Kidney tubule cell (primary cell): ENCODE results near the gene VAV1.

Experiments used
- DNase-seq: peaks from one replicate; pipeline ENCODE4 v3.0.0-alpha.2; 2018; ENCODE audit warnings: low spot score

Gene VAV1, protein sequence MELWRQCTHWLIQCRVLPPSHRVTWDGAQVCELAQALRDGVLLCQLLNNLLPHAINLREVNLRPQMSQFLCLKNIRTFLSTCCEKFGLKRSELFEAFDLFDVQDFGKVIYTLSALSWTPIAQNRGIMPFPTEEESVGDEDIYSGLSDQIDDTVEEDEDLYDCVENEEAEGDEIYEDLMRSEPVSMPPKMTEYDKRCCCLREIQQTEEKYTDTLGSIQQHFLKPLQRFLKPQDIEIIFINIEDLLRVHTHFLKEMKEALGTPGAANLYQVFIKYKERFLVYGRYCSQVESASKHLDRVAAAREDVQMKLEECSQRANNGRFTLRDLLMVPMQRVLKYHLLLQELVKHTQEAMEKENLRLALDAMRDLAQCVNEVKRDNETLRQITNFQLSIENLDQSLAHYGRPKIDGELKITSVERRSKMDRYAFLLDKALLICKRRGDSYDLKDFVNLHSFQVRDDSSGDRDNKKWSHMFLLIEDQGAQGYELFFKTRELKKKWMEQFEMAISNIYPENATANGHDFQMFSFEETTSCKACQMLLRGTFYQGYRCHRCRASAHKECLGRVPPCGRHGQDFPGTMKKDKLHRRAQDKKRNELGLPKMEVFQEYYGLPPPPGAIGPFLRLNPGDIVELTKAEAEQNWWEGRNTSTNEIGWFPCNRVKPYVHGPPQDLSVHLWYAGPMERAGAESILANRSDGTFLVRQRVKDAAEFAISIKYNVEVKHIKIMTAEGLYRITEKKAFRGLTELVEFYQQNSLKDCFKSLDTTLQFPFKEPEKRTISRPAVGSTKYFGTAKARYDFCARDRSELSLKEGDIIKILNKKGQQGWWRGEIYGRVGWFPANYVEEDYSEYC

DNA sequence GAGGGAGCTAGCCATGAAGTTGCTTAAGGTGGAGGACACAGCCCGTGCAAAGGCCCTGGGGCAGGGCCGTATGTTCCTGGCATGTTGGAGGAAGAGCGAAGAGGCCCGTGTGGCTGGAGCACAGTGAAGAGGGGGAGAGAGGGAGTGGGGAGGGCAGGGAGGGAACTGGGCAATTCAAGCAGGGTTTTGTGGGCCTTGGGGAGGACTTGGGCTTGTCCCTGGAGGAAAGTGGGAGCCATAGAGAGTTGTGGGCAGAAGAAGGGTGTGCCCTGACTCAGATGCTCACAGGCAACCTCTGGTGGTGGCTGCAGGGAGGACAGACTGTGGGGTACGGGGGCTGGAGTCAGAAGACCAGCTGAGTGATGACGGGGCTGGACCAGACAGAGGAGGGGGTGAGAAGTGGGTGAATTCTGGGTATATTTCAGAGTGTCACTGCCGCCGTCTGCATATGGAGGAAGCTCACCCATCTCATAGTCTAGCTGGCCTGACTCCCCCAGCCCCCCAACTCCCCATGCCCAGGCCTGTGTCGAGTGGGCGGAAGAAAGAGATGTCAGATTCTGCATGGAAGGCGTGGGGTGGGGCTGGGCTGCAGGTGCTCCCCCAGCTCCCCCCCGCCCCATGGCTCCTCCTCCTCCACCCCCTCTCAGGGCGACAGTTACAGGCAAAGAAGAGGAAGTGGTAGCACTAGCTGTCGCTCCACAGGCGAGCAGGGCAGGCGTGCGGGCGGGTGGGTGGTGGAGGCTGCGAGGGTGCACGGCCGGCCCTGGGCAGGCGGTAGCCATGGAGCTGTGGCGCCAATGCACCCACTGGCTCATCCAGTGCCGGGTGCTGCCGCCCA lies at the start of gene VAV1:
Gene VAV1, plus strand, starts transcription at position 681 of the 838 bp plus-strand sequence. Its CDS starts 100 bp downstream, at position 781.
- no peak for DNase-seq

DNA sequence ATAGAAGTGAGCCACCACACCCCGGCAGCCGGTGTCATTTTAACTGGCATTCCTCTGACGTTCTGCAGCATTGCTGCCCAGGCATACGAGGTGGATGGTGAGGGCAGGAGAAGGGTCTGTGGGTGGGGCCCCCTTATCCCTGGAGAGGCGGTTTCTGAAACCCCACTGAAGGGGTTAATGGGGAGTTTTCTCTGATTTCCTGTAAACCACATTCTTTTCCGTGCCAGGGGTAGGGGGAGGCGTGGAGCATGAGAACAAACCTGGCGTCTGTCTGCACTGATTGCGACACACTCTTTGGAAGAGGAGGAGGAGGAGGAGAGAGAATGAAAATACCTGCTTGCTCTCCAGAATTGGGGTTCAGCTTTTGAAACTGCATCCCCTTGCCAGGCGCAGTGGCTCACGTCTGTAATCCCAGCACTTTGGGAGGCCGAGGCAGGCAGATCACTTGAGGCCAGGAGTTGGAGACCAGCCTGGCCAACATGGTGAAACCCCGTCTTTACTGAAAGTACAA lies 49.3 kb upstream of the VAV1 start:
- DNase-seq = peak; percentile 58

DNA sequence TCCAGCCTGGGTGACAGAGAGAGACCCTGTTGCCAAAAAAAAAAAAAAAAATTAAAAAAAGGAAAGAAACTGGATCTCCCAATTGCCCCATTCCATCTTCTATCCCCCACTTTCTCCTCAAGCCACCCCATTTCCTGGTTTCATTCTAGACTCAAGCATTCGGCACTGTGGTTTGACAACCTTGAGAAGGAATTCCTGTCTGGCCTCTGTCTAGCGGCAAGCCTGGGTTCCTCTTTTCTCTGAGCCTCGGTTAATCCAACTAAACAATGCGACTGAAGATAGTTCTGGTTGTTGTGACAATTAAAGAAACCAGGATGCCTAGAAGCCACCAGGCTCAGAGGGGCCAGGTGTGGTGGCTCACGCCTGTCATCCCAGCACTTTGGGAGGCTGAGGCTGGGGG lies 48.8 kb upstream of the VAV1 start:
- peak; percentile 21 for DNase-seq

DNA sequence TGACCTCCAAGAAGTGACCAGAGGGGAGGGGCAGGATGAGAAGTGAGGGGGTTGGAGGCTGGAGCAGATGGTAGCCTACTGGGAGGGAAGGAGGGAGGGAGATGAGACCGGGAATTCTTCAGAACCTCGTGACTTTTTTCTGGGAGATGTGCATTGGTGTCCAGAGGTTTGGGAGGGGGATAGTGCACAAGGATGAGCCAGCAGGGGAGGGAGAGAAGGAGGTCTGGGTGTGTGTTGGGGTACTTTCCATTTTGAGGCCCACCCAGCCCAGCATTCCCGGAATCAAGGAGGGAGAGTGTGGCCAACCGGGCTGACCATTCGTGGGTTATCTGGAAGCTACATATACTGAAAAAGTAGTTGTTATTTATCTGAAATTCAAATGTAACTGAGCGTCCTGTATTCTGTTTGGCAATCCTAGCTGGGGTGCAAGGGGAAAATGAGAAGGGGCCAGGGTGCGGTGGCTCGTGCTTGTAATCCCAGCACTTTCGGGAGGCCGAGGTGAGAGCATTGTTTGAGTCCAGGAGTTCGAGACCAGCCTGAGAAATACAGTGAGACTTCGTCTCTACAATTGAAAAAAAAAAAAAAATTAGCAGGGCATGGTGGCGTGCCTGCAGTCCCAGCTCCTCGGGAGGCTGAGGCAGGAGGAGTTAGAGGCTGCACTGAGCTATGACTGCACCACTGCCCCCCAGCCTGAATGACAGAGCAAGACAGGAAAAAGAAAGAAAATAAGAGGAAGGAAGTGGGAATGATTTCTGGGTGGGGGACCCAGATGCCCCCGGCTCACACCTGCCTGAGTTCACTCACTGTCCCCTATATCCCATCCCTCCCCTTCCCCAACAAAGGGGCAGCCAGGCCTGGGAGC lies 47.6 kb upstream of the VAV1 start:
- DNase-seq = no peak

DNA sequence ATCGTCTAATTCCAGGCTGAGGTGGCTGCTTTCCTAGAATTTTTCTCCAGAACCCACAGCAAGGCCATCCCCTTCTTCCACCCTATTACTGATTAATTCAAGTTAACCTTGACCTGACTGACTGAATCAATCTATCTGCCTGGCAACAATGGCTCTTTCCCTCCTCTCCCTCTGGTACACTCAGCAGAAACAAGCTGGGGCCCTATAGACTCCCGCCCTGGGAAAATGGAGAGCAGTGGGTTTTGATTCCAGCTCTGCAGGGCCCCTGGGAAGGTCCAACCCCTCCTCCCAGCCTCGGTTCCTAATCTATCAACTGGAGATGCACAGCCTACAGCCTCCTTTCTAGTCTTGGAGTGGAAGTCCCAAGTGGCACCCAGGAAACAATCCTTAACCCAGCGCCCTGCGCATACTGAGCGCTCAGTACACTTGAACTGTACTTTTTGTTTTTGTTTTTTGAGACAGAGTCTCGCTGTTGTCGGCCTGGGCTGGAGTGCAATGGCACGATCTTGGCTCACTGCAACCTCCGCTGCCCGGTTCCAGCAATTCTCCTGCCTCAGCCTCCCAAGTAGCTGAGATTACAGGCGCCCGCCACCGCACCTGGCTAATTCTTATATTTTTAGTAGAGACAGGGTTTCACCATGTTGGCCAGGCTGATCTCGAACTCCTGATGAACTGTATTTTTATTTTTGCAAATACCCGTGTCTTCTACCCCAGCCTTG lies 46.8 kb upstream of the VAV1 start:
- DNase-seq = peak; percentile 67

DNA sequence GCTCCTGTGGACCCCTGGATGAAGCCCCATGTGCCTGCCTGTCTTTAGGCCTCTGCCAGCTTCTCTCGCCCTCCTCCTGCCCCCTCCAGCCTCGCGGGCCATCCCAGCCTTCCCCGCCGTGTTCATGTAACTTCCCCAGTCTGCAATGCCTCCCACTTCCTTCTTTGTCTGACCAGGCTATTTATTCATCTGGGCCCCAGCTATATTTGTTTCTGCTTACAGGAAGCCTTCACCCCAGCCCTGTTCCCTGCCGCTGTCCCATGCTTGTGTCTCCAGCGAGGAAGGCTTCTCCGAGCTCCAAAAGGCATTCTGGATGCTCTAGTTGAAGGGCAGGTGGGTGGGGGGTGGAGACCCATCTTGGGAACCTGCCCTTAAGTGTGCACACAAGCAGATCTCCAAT lies 44.2 kb upstream of the VAV1 start:
- no peak for DNase-seq

DNA sequence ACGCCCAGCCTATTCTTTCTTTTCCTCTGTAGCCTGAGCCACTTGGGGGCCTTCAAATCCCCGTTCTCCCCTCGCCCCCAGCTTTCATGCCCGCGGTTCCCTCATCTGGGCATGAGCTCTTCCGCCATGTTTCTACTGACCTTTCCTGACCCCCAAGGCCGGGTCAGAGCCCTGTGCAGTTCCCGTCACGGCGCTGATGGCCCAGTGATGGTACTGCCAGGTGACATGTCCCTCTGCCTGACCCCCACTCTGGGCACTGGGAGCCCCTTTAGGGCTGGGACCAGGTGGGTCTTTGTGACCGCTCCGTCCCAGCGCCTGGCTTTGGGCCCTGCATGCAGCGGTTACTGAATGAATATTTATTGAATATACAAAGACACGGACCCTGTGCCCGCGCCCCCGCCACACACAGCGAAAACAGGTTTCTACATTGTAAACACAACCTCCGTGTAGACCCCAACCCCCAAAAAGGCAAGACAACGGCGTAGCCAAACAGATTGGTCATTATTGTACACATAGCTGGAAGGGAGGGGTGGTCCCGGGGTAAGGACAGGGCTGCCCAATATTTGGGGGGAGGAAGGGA lies 42.8 kb upstream of the VAV1 start:
- DNase-seq = no peak

DNA sequence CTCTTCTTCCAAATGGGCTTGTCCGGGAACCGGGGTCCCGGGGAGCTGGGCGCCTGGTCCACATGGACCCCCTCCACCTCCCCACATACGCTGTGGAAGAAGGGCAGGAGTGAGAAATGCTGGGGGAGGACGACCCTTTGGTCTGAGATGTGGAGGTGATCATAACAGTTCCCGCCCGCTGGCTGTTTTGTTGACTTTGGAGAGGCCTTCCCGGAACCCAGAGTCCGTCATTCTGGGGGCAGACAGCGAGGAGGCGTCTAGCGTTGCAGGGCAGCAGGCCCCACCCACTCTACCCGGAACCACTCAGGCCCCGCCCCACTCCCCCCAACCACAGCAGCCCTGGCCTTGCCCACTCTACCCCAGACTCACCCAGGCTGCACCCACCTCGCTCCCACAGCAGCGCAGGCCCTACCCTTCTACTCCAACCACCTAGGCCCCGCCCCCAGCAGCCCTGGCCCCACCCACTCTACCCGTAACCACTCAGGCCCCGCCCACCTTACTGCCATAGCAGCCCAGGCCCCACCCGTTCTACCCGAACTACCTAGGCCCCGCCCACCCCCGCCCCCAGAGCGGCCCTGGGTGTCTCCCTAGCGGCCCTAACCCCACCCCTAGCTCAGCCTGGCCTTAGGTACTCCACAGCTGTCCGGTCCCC lies 42.2 kb upstream of the VAV1 start:
- no peak for DNase-seq

DNA sequence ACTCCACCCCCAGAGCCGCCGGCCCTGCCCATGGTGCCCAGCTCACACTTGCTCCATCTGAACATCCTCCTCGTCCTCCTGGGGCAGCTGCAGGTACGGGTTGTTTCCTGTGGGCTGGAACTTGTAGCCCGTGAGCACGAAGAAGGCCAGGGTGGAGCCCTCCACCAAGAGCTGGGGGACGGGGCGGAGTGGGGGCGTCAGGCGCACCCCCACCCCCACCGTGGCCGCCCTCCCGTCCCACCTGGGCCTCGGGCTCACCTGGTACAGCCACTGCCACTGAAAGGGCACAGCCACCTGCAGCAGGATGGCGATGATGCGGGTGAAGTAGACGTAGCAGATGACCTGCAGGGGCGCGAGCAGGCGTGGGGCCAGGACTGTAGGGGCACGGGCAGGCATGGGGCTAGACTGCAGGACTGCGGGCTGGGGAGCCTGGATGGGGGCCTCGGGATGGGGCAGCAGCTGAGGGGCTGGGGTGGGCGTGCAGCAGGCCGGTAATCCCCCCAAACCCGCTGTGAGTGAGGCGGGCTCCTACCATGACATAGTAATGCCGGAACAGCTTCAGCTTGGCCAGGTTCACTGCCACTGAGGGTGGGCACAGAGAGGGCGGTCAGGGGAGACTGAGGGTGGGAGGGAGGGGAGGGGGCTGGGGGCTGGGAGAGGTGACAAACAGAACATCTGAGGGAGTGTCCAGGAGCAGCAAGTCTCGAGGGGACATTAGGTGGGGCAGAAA lies 41.4 kb upstream of the VAV1 start:
- DNase-seq = no peak

DNA sequence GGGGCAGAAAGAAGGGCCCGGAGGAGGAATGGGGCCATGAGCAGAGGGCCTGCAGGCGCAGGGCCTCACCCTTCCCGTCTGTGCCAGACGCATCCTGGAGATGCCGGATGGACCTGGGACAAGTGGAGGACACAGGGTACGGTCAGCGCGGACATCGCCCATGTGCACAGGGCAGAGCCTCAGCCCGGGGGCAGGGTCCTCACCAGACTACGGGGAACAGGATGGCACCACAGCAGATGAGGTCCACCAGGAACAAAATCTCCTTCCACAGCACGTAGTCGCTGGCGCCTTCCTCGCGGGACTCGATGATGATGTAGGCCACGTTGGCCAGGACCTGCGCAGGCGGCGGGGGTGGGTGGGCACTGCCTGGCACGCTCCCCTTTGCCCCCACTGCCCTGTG lies 40.7 kb upstream of the VAV1 start:
- DNase-seq = no peak

DNA sequence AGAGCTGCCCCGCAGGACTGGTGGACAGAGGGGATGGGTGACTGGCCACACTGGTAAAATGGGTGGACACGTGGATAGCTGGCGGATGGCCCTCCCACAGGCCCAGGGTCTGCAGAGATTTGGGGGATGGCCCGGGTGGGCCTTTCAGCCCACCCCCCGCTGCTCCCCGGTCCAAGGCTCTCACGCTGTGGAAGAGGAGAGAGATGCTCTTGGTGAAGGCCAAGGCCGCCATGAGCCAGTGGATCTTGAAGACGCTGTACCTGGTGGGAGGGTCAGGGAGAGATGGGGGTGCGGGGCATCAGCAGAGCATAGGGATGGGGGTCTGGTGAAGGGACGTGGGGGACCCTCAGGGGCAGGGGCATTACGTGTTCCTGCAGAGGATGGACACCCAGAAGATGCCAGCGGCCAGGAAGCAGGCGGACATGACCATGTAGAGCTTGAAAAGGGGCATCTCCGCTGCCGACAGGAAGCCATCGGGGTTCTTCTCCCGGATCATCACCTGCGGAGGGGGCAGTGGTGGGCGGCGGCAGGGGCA lies 39.6 kb upstream of the VAV1 start:
- DNase-seq = no peak

DNA sequence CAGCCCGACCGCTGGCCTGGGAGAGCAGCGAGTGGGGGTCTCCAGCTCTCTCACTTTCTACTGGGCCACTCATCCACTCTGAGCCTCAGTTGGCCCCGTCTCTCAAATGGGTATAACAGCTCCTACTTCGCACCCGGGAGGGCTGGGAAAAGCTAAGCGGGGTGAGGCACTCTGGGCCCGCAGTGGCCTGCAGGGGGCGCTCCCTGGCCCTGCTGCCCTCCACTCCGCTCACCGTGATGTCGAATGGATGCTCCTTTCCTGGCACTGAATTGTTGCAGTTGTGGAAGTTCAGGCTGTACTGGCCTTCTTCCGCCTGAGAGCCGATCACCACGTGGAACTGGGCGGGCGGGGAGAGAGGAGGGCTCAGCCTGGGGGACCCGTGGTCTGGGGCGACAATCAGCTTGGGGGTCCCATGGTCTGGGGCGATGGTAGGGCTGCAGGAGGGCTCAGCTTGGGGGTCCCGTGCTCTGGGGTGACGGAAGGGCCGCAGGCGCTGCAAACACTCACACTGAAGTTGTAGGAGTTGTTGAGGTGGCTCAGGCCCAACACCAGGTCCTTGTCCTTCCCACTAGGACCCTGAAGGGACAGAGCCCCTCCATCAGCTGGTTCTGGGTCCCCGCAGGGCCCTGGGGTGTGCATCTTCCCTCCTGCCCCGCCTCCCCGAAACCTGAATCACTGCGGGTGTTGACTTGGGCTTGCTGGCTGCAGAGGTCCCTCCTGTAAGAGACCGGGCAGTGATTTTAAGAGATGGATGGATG lies 39.0 kb upstream of the VAV1 start:
- no peak for DNase-seq

DNA sequence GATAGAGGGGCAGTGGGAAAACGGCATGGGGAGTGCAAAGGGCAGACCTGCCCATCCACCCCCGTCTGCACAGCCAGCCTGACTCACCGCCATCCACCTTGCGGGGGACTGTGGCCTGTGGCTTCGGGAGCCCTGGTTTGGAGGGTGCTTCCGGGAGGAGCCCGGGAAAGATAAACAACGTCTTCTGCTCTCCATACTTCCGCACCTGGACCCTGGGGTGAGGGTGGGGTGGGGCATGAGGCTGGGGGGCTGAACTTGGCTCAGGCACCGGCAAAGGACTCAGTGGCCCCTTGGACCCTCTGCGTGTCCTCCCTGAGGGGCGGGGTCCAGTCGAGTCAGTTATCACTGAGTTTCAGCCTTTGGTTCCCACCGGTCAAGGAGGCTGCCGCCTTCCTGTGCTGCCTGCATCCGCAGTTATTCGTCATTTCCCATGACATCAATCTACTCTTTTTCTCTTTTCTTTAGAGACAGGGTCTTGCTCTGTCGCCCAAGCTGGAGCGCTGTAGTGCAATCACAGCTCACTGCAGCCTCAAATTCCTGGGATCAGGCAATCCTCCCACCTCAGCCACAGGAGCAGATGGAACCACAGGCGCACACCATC lies 38.3 kb upstream of the VAV1 start:
- DNase-seq = no peak

DNA sequence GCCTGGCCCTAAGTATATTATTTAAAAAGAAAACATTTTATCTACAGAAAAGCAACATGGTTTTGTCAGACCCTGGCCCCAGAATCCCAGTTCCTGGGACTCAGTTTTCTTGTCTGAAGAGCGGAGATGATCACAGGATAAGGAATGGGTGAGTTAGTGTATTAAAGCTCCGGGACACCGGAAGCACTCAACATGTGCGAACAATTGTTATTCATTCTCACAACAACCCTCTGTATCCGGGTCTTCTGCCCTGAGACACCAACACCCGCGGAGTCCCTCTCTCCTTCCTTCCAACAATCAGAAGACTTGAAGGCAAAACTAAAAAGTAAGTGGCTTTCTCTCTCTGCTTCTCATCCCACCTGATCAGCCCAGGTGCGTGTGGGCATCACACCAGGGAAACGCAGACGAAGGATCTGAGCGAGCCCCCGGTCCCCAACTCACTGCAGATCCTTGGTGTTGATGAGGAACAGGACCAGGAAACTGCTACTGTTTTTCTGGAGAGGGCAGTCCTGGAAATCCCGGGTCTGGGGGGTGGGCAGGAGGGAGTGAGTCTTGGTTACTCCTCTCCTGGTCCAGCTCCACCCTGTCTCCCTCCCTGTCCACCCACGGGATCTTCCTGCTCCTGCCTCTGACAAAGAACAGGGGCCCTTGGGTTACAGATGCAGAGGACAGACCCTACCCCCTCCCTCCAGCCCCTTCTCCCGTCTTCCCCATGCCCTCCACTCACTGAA lies 37.2 kb upstream of the VAV1 start:
- DNase-seq = peak; percentile 33

DNA sequence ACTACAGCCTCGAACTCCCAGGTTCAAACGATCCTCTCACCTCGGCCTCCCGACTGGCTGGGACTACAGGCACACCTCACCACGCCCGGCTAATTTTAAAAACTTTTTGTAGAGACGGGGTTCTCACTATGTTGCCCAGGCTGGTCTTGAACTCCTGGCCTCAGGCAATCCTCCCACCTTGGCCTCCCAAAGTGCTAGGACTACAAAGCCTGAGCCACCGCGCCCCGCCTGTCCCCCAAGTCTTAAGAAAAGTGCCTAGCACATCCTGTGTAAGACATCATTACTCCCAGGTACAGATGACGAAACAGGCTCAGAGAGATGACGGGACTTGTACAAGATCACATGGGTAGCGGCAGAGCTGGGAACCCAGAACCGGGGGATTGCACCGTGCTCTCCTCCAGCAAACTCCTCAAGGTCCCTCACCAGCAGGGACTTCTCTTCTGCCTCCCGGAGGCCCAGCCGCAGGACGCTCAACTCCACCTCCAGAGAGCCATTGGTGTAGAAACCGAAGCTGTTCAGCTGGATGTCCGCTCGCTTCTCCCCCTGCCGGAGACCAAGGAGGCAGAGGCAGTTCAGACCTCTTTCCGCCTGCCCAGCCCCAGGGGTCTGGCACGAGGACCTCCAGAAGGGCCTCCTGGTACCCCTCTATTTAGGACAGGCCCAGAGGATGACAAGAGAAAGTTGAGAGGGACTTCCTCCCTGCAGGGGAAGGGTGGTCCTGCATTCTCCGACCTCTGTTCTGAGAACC lies 36.2 kb upstream of the VAV1 start:
- DNase-seq = peak; percentile 88

DNA sequence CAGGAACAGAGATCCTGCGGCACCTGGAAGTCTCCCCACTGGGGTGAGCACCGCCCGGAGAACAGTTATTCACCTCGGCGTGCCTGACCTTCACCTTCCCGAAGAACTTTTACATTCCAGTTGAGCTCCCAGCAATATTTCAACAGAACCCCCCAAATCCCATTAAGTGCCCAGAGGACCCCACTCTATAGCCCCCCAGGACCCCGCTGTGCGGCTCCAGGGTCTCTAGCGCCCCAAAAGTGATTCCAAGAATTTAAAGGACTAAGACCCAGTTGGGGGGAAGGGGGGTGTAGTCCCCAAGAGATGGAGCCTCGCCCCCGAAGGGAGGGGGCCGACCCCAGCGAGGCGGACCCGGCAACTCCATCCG lies 35.6 kb upstream of the VAV1 start:
- DNase-seq = no peak
